HEK293 (cell line): ENCODE results near the gene PCDHA8.

Experiments used
- CTCF ChIP-seq: fragments of 450-650 bp; formaldehyde crosslinking; IDR thresholded peaks from 2 replicates; pipeline ENCODE4 v1.5.1; 2016; ENCODE audit warnings: missing biosample characterization, missing genetic modification characterization
- MYNN ChIP-seq: fragments of 450-650 bp; formaldehyde crosslinking; IDR thresholded peaks from 2 replicates; pipeline ENCODE4 v1.5.1; 2016; ENCODE audit warnings: missing biosample characterization, missing genetic modification characterization, borderline replicate concordance
- MZF1 ChIP-seq: fragments of 450-650 bp; formaldehyde crosslinking; IDR thresholded peaks from 2 replicates; pipeline ENCODE4 v1.5.1; 2017; ENCODE audit warnings: missing biosample characterization, missing genetic modification characterization, borderline replicate concordance
- PRDM4 ChIP-seq: fragments of 450-650 bp; formaldehyde crosslinking; IDR thresholded peaks from 2 replicates; pipeline ENCODE4 v1.5.1; 2017; ENCODE audit warnings: missing biosample characterization, missing genetic modification characterization
- REST ChIP-seq: fragments of 450-650 bp; formaldehyde crosslinking; IDR thresholded peaks from 2 replicates; pipeline ENCODE4 v1.5.1; 2016; ENCODE audit warnings: missing biosample characterization, missing genetic modification characterization
- ZBTB10 ChIP-seq: fragments of 450-650 bp; formaldehyde crosslinking; IDR thresholded peaks from 2 replicates; pipeline ENCODE4 v1.5.1; 2016; ENCODE audit warnings: missing biosample characterization, missing genetic modification characterization
- ZBTB21 ChIP-seq: fragments of 450-650 bp; formaldehyde crosslinking; IDR thresholded peaks from 2 replicates; pipeline ENCODE4 v1.5.1; 2017; ENCODE audit warnings: missing biosample characterization, missing genetic modification characterization
- ZBTB49 ChIP-seq: fragments of 450-650 bp; formaldehyde crosslinking; IDR thresholded peaks from 2 replicates; pipeline ENCODE4 v1.5.1; 2016; ENCODE audit warnings: missing biosample characterization, missing genetic modification characterization, low read depth
- ZFP37 ChIP-seq: fragments of 450-650 bp; formaldehyde crosslinking; IDR thresholded peaks from 2 replicates; pipeline ENCODE4 v1.5.1; 2016; ENCODE audit warnings: missing biosample characterization, missing genetic modification characterization
- ZNF24 ChIP-seq: fragments of 450-650 bp; formaldehyde crosslinking; IDR thresholded peaks from 2 replicates; pipeline ENCODE4 v1.5.1; 2016; ENCODE audit warnings: missing biosample characterization, missing genetic modification characterization
- ZNF248 ChIP-seq: fragments of 450-650 bp; formaldehyde crosslinking; IDR thresholded peaks from 2 replicates; pipeline ENCODE4 v1.5.1; 2017; ENCODE audit warnings: missing biosample characterization, missing genetic modification characterization
- ZNF350 ChIP-seq: fragments of 450-650 bp; formaldehyde crosslinking; IDR thresholded peaks from 2 replicates; pipeline ENCODE4 v1.5.0; 2017; ENCODE audit warnings: missing biosample characterization, mild to moderate bottlenecking, missing genetic modification characterization
- ZNF544 ChIP-seq: fragments of 450-650 bp; formaldehyde crosslinking; IDR thresholded peaks from 2 replicates; pipeline ENCODE4 v1.5.0; 2017; ENCODE audit warnings: missing biosample characterization, missing genetic modification characterization
- ZNF692 ChIP-seq: fragments of 450-650 bp; formaldehyde crosslinking; IDR thresholded peaks from 2 replicates; pipeline ENCODE4 v1.5.1; 2016; ENCODE audit warnings: missing biosample characterization, missing genetic modification characterization

GRCh38 chr5:140857987-140858240 lies 16.9 kb downstream of the PCDHA8 start:
- TF ChIP-seq ZNF248 = no peak
- no peak for TF ChIP-seq CTCF (tag by site-specific recombination)
- no peak for TF ChIP-seq ZNF350 (tag by site-specific recombination)
- no peak for TF ChIP-seq ZBTB21 (tag by site-specific recombination)
- no peak for TF ChIP-seq ZNF24
- TF ChIP-seq ZNF544 = no peak
- no peak for TF ChIP-seq ZFP37 (tag by site-specific recombination)
- no peak for TF ChIP-seq REST (tag by site-specific recombination)
- TF ChIP-seq ZBTB10 (tag by site-specific recombination) = no peak
- no peak for TF ChIP-seq PRDM4 (tag by site-specific recombination)
- no peak for TF ChIP-seq ZBTB49 (tag by site-specific recombination)
- TF ChIP-seq MYNN (tag by site-specific recombination) = no peak
- no peak for TF ChIP-seq ZNF692 (tag by site-specific recombination)
- TF ChIP-seq MZF1 = no peak
